ENCODE data around the gene SIRT3.
"Not testable (repeated sequence)": the region's sequence is repeated elsewhere in the genome, so short reads cannot be mapped to it uniquely, and the experiment has no call there.

The SIRT3 gene

GRCh38 chr11:240315-240714 is 4.2 kb upstream of the SIRT3 start:
- DNase-seq (ENCODE audit: low read depth in 2 of 2): no peak

DNA sequence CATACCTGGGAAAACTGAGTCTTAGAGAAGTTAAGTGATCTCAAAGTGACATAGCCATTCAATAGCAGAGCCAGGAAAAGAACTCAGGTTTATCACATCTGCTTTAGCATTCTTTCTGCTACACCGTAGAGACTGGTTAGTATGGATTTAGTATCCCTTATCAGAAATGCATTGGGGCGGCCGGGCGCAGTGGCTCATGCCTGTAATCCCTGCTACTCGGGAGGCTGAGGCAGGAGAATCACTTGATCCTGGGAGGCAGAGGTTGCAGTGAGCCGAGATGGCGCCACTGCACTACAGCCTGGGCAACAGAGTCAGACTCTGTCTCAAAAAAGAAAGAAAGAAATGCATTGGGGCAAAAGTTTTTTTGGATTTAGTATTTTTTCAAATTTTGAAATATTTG is 2.2 kb upstream of the SIRT3 start:
- DNase-seq (ENCODE audit: low read depth in 2 of 2): not testable (repeated sequence)

DNA sequence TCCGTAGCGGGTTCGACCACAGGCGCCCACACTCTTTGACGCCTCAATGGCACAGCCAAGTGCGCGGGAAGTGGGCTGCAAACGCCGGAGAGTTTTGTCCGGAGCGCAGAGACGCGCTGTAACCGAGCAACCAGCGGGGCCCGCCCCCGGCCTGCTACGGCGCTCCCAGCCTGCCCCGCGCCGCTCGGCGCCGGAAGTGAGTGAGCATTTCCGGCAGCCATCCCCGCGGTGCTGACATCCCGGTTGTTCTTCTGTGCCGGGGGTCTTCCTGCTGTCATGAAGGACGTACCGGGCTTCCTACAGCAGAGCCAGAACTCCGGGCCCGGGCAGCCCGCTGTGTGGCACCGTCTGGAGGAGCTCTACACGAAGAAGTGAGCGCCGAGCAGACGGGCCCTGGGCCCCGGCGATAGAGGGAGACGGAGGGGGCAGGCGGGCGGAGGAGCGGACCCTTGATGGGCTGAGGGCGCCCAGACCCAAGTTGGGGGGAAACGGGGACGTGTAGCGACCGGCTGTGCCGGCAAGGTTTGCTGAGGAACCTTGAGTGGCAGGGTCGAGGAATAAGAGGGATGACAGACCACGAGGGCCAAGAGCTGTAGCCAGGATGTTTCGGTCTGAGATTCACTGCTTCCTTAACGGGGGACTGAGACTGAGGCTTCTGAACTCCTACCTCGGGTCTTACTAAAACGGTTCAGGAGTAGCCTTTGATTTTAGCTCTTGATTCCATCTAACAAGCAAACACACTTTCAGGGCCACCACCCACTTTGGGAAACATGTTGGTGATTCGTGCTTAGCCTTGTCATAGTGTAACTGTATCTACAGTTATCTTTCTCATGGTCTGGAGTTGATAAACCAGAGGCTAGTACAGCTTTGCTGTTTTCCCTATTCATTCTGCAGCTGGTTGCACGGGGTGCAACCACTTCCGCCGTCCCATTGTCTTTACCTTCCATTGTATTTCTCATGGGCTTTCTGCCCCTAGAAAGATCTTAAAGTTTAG is 929 bp upstream of the SIRT3 start, which contains the start of gene PSMD13:
TSS of gene PSMD13 (plus strand) at position 203 of the 994 bp plus-strand sequence. CDS start at position 277, 74 bp downstream.
- peak; percentile 80 to 82 for DNase-seq (ENCODE audit: low read depth in 2 of 2)

- DNase-seq (ENCODE audit: low read depth in 2 of 2): peak; percentile 54 to 56
Observed at GRCh38 chr11:235609-235996, 539 bp downstream of the SIRT3 start.

DNA sequence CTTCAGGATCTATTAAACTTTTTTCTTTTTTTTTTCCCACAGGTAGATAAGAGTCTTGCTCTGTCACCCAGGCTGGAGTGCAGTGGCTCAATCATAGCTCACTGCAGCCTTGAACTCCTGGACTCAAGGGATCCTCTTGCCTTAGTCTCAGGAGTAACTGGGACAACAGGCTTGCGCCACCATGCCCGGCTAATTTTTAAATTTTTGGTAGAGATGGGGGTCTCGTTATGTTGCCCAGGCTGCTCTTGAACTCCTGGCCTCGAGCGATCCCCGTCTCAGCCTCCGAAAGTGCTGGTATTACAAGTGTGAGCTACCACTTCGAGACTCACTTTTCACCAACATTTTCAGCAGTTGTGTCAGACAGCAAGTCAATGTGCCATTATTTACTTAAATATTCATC is 962 bp downstream of the SIRT3 start:
- no peak for DNase-seq (ENCODE audit: low read depth in 2 of 2)

DNA sequence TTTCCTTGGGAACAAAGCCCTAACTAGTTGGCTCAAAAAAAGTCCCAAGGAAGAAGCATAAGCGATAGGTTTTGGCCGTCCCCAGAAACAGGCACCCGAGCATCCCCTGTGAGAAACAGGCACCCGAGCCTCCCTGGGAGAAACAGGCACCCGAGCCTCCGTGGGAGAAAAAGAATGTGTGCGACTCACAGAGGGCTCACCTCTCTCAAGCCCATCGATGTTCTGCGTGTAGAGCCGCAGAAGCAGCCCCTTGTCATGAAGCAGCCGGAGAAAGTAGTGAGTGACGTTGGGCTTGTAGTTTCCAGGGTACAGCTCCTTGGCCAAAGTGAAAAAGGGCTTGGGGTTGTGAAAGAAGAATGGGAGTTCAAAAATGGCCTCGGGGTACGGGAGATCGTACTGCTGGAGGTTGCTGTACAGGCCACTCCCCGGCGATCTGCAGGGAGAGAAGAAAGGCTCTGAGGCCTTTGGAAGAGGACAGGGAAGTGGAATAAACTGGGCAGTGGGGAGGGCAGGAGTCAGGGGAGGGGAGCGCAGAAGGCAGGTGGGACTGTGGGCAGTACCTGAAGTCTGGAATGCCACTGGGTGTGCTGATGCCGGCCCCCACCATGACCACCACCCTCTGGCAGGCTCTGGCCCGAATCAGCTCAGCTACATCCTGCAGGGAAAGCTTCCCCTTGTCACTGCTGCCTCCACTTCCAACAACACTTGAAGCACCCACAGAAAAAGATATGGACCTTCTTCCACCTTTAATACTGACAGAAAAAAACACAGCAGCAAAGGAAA is 3.2 kb downstream of the SIRT3 start:
- DNase-seq (ENCODE audit: low read depth in 2 of 2): no peak

DNA sequence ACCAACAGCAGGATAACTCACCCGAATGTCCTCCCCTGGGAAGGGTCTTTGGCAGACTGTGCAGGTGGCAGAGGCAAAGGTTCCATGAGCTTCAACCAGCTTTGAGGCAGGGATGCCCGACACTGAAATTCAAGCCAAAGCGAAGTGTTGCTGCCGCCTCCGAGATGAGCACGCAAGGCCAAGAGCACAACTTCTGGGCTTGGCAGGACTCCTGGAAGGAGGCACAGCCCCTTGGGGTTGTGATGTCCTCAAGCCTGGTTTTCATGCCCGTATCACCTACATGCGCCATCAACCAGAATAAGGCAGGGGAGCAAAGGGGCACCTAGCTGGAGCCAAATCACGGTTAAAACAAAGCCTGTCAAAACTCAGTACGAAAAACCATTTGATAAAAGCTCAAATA is 5.7 kb downstream of the SIRT3 start:
- DNase-seq (ENCODE audit: low read depth in 2 of 2): no peak

DNA sequence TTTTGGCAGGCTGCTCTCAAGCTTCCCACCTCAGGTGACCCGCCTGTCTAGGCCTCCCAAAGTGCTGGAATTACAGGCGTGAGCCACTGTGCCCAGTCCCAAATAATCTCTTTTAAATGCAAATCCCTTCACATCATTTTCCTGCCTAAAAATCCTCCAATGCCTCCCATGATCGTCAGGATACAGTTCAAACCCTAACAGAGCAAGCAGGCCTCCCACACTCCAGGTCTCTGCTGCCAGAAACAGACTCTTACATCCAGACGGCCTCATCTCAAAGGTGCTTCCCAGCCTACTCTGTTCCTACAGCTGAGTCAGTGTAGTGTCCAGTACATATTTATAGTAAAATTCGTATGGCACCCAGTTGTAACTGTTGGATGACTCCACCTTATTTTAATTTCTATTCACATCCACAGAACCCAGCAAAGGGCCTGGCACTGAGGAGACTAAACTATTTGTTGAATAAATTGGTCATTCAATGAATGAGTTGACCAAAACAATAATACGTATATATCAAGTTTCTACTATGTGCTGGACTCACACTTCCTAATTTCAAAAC is 8.2 kb downstream of the SIRT3 start:
- DNase-seq (ENCODE audit: low read depth in 2 of 2): no peak

DNA sequence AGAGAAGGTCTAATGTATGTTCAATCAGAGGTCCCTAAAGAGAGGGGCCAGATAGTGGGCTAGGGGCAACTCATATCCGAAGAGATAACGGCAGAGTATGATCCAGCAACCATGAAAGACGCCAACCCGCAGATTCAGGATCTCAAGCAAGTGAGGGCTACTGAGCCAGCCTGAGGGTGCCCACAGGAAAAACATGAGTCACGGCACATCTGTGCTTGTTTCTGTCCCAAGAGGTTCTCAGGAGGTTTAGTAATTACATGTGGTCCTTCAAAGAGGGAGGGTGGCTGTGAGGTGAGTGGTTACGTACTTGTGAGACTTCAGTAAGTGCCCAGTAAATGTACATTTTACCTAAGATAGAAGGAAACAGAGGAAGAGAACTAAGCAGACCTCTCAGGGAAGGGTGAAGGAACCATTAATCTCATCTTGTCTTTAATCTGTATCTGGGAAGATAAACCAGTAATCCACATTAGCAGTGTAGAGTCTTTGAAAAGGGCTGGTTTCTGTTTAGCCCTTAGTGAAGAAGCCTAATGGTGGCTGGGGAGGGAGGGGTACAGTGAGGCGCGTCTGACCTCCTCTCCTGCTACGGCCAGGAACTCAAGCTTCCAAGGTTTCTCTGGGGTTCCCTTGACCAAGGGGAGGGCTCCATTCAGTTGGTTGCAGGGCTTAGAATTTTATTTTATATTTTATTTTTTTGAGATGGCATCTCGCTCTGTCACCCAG is 10.2 kb downstream of the SIRT3 start:
- no peak for DNase-seq (ENCODE audit: low read depth in 2 of 2)

DNA sequence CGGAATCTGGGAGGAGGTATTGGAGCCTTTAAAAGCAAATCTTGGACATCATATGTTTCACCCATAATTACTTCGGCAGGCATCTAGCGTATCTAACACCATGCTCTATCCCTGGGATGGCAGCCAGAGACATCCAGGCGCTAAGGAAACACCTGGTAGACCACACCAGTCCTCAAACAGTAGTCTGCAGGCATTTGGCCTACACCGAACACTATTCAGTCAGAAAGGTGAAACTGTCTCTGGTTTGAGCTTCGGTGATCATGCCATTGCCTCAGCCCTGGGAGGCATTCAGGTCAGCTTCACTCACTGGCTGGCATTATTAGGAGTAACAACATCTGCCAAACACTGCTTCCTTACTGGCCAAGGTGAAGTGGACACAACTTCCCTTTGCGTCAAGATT is 11.7 kb downstream of the SIRT3 start:
- DNase-seq (ENCODE audit: low read depth in 2 of 2): no peak

- no peak for DNase-seq (ENCODE audit: low read depth in 2 of 2)
Observed at GRCh38 chr11:223884-224283, 12.3 kb downstream of the SIRT3 start.

DNA sequence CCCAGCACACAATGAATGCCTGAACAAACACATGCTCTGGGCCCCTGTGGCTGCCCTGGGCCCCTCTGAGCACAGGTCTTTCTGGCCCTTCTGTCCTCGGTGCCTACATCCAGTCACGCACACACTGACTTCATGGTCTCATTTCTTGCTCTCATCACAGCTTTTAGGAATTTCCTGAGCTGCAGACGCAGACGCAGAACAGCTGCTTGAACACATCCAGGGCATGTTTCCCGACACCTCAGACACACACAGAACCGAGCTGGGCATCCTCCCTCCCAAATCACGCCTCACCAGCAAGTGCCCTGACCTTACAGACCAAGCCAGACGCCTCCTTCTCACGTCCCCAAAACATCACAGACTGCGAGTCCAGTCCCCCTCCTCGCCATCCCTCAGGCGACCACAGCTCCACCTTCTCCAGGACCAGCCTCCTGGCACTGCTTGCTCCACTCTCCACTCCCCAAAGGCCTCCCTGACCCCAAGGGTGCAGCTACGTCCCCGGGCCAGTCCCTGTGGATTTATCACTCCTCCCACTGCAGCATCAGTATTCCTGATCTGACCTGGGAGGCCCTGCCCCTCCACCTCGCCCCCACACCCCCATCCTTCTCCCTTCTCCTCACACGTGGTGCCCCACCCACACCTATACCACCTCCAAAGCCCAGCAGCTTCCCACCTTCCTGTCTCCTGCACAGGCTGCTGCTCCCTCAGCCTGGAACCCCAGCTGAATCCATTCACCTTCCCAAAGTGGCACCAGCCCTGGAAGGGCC is 12.9 kb downstream of the SIRT3 start:
- no peak for DNase-seq (ENCODE audit: low read depth in 2 of 2)

DNA sequence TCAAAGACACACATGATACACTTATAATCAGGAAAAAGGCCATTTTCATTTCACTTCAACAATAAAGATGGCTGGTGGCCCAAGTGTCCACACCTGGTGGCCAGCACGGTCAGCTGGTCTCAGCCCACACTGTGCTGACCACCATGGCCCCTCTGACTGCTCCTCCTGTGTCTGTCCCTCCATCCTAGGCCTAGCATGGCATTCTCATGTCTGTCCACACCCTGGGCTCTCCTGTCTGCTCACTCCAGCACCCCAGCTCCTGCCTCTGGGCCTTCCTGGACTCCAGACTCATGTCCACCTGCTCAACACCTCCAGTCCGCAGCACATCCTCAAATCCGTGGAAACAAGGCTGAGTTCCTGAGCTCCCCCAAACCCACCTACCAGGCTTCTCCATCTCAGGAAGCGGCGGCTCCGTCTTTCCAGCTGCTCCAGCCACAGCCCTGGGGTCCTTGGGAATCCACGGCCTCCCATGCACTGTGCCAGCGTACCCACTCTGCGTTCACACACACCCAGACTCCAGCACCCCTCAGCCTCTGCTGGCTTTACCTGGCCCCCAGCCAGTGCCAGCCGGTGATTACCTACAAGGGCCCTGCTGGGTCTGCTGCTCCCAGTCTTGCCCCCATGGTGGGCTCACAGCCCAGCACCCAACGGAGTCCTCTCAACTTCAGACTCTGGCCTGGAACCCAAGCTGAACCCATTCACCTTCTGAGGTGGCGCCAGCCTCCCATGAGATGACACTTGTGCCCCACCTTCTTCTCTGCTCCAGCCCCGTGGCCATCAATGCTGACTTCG is 13.9 kb downstream of the SIRT3 start:
- no peak for DNase-seq (ENCODE audit: low read depth in 2 of 2)

DNA sequence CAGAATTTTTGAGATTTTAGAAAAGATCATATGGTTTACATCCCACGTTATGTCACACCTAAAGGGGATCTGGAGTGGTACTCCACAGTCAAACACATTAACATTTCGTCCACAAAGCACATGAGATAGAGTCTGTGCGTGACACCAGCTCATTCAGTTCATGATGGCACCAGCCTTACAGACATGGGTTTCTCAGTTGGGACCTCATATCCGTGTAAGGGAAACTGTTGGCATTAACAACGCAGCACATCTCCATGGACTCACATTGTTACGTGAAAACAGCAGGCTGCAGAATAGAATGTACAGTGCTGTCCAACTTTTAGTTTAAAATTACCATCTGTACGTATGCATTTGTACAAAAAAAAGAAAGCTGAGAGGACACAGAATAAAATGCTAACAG is 14.6 kb downstream of the SIRT3 start:
- DNase-seq (ENCODE audit: low read depth in 2 of 2): no peak

DNA sequence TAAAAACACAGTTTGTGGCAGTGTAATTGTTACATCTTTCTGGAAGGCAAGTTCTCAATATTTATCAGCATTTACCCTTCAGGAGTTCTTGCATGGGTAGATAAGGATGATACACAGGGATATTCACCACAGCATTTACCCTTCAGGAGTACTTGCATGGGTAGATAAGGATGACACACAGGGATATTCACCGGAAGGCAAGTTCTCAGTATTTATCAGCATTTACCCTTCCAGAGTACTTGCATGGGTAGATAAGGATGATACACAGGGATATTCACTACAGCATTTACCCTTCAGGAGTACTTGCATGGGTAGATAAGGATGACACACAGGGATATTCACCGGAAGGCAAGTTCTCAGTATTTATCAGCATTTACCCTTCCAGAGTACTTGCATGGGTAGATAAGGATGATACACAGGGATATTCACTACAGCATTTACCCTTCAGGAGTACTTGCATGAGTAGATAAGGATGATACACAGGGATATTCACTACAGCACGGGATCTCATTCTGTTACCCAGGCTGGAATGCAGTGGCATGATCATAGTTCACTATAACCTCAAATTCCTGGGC is 15.4 kb downstream of the SIRT3 start:
- DNase-seq (ENCODE audit: low read depth in 2 of 2): not testable (repeated sequence)

- no peak for DNase-seq (ENCODE audit: low read depth in 2 of 2)
Observed at GRCh38 chr11:218815-219593, 17.1 kb downstream of the SIRT3 start.

DNA sequence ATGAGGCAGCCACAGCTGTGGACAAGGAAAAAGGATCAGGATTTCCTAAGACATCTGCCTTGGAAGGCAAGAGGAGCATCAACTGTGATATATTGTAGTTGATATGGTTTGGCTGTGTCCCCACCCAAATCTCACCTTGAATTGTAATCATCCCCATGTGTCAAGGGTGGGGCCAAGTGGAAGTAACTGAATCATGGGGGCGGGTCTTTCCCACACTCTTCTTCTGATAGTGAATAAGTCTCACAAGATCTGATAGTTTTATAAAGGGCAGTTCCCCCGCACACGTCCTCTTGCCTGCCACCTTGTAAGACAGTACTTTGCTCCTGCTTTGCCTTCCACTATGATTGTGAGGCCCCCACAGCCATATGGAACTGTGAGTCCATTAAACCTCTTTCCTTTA is 18.4 kb downstream of the SIRT3 start:
- no peak for DNase-seq (ENCODE audit: low read depth in 2 of 2)

DNA sequence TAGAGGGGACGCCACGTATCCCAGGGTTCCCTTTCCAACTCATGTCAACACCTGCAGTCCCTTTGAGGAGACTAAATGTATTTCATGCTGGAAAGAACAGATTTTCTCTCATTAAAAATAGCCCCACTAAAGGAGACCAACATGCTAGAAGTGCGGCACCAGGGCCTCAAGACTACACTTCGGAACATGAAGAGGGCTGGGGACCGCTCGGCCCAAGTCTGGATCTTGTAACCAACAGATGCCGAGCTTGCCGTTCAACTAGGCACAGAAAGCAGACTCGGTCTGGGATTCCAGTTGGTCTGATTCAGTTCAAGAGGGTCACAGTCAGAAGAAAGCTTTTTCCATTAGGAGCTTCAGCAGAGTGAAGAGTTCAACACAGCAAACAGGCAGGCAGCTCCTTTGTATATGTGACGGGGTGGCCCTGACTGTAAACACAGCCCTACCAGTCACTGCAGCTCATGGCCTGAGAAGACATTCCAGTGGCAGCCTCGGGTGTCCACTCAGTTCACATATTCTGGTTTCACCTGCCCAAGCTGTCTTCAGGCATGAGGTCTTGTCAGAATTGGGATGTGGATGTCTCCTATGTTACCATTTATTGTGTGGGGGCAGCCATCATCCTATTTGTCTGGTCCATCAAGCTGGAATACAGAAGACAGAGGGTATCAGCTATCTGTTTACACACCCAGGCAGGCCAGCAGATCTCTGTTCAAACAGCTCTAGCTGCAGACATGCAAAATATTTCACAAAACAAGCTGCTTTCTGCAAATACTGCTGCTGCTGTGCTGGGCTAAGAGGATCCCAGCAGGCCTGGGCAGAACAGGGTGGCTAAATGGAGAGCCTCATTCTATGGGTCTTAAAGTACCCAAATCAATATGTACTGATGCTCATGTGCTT is 19.8 kb downstream of the SIRT3 start:
- DNase-seq (ENCODE audit: low read depth in 2 of 2): no peak

Data from activated CD4-positive, alpha-beta T cell treated with anti-CD3 and anti-CD28 coated beads for 24 hours (primary cell).